Lower leg skin (tissue), 3 donors: ENCODE results near the gene PRPF8.

ENCODE experiments used
- POLR2A ChIP-seq, 2 donors: fragments of 450-650 bp; IDR thresholded peaks; one replicate each; pipeline ENCODE4 v1.6.1; 2016 to 2017; ENCODE audit warnings: antibody characterized with exemption in 2 of 2, mild to moderate bottlenecking in 1 of 2, moderate library complexity in 1 of 2
- TF ChIP-seq, protein P1 (sequence below), 3 donors: fragments of 450-650 bp; IDR thresholded peaks; one replicate each; pipeline ENCODE4 v1.5.1; 2016; ENCODE audit warnings: antibody characterized with exemption in 3 of 3, mild to moderate bottlenecking in 3 of 3, moderate library complexity in 2 of 3

DNA sequence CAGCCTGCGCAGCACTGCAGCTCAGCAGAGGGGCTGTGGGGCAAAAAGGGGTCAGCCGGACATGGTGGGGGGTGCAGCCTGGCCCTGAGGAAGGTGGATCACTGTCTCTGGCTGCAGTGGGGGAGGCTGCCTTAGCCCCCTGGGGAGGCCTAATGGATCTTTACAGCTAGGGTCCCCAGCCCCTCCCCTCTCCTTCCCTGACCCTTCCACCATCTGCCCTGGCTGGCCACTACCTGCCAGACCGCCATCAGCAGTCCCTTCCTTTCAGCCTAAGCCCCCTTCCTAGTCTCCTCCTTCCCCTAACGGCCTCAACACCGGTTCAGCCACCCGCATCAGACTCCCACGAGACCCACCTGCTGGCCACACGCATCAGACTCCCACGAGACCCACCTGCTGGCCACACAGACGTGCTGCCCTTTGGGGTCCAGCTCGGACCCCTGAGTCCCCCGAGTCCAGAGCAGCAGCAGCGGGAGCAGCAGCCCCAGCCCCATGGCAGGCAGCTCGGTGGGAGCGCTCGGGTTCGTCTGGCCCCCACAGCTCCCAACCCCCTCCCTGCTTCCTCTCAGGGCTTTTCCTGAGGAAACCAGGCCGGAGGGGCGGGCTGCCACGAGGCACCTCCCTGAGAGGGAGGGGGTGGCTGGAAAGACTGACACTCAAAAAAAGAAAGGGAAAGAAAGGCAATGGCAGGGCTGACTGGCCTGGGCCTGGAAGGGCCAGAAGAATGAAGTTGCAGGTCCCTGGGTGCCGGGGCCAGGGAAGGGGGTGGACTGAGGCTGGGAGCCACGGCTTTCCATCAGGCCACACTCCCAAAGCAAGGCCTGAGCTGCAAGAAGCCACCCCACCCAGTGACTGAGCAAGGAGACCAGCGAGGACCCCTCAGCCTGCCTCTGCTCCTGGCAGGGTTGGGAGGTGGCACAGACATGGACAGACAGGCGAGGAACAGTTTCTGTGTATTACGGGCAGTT, 39.2 kb downstream of the PRPF8 start, which contains the start of gene SCARF1:
- TF ChIP-seq, protein P1, sequence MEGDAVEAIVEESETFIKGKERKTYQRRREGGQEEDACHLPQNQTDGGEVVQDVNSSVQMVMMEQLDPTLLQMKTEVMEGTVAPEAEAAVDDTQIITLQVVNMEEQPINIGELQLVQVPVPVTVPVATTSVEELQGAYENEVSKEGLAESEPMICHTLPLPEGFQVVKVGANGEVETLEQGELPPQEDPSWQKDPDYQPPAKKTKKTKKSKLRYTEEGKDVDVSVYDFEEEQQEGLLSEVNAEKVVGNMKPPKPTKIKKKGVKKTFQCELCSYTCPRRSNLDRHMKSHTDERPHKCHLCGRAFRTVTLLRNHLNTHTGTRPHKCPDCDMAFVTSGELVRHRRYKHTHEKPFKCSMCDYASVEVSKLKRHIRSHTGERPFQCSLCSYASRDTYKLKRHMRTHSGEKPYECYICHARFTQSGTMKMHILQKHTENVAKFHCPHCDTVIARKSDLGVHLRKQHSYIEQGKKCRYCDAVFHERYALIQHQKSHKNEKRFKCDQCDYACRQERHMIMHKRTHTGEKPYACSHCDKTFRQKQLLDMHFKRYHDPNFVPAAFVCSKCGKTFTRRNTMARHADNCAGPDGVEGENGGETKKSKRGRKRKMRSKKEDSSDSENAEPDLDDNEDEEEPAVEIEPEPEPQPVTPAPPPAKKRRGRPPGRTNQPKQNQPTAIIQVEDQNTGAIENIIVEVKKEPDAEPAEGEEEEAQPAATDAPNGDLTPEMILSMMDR (IDR thresholded peaks at IDR 0.05), result no peak
- no peak for TF ChIP-seq POLR2A (IDR thresholded peaks at IDR 0.05)
